ENCODE results near the gene TRMT61A.

Gene TRMT61A

GRCh38 chr14:103563226-103563620 is 34.2 kb downstream of the TRMT61A start:
- DNase-seq (ENCODE audit: low read depth) = no peak
- no peak for TF ChIP-seq CTCF (conservative IDR thresholded peaks at IDR 0.05; ENCODE audit: low read depth, low read length)
- peak overlapping the region; percentile 97 for H3K4me3 ChIP-seq (ENCODE audit: low read depth, low read length)

GRCh38 chr14:103563844-103564505 is 35.0 kb downstream of the TRMT61A start:
- TF ChIP-seq CTCF (conservative IDR thresholded peaks at IDR 0.05; ENCODE audit: low read depth, low read length) = no peak
- peak overlapping the region; percentile 97 for H3K4me3 ChIP-seq (ENCODE audit: low read depth, low read length)
- DNase-seq (ENCODE audit: low read depth) = no peak

GRCh38 chr14:103568952-103569351 is 40.0 kb downstream of the TRMT61A start:
- TF ChIP-seq CTCF (conservative IDR thresholded peaks at IDR 0.05; ENCODE audit: low read depth, low read length) = no peak
- H3K4me3 ChIP-seq (ENCODE audit: low read depth, low read length) = no peak overlapping the region
- DNase-seq (ENCODE audit: low read depth) = no peak

GRCh38 chr14:103569408-103569807 is 40.4 kb downstream of the TRMT61A start:
- no peak for TF ChIP-seq CTCF (conservative IDR thresholded peaks at IDR 0.05; ENCODE audit: low read depth, low read length)
- H3K4me3 ChIP-seq (ENCODE audit: low read depth, low read length) = no peak overlapping the region
- no peak for DNase-seq (ENCODE audit: low read depth)

- no peak overlapping the region for H3K4me3 ChIP-seq (ENCODE audit: low read depth, low read length)
- no peak for DNase-seq (ENCODE audit: low read depth)
- no peak for TF ChIP-seq CTCF (conservative IDR thresholded peaks at IDR 0.05; ENCODE audit: low read depth, low read length)
Measured at GRCh38 chr14:103574104-103574503, 45.1 kb downstream of the TRMT61A start.

GRCh38 chr14:103574707-103575285 is 45.8 kb downstream of the TRMT61A start:
- H3K4me3 ChIP-seq (ENCODE audit: low read depth, low read length) = no peak overlapping the region
- no peak for TF ChIP-seq CTCF (conservative IDR thresholded peaks at IDR 0.05; ENCODE audit: low read depth, low read length)
- DNase-seq (ENCODE audit: low read depth) = no peak
